ENCODE results near the gene RHEBL1. TPM values are rescaled to one million over a fixed set of nuclear protein-coding genes. Genes with fewer than 3 reads are reported as not detected.

RHEBL1 gene
- total and polyA plus RNA-seq, 3 experiments from 2014 or later, result 8.0 to 10.2 (median 10.1) TPM

DNA sequence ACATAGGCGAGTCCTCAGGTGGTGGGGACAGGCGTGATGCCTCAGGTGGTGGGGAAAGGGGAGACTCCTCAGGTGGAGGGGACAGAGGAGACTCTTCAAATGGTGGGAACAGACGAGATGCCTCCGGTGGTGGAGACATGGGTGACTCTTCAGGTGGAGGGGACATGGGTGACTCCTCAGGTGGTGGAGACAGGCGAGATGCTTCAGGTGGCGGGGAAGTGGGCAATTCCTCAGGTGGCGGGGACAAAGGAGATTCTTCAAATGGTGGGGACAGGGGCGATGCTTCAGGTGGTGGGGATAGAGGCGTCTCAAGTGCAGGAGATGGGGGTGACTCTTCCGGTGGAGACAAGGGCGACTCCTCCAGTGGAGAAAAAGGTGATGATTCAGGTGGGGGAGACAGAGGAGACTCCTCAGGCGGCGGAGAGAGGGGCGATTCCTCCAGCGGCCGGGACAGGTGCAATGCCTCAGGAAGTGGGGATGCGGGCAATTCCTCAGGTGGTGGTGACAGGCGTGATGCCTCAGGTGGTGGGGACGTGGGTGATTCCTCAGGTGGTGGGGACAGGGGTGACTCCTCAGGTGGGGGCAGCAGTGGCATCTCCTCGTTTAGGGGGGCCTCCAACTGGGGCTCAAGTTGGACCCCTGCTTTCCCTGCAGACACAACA lies 17.9 kb downstream of the RHEBL1 start:
- DNase-seq, result peak in 1 of 5 donors; percentile 36
- Histone ChIP-seq H3K36me3 (ENCODE audit: insufficient read depth, low read length) (peaks cover 75% of the 10 kb centered on the region), H3K4me3 (ENCODE audit: low read length) (no peak overlapping the region), H3K4me1 (ENCODE audit: insufficient read depth, low read length) (peaks cover 22% of the 10 kb centered on the region), H3K27ac (ENCODE audit: low read depth, low read length) (no peak overlapping the region), H3K27me3 (ENCODE audit: insufficient read depth, low read length, poor library complexity, severe bottlenecking) (no peaks in the 10 kb centered on the region), H3K9me3 (ENCODE audit: low read length) (no peaks in the 10 kb centered on the region)
- Mint-ChIP-seq H3K4me1 (peaks cover 26 to 50% (median 32%) of the 10 kb centered on the region in 3 donors), H3K9me3 (no peaks in the 10 kb centered on the region), H3K4me3 (no peak overlapping the region), H3K27me3 (no peaks in the 10 kb centered on the region), H3K27ac (peak overlapping the region in 4 of 8 donors; percentile 14 to 69 (median 24)), H3K36me3 (peaks cover 5 to 89% (median 33%) of the 10 kb centered on the region in 3 donors)
- POLR2A ChIA-PET, result no interaction called here
- CTCF ChIA-PET, result no interaction called here

- Mint-ChIP-seq H3K27me3 (no peaks in the 10 kb centered on the region), H3K36me3 (peaks cover 5 to 94% (median 33%) of the 10 kb centered on the region in 3 donors), H3K4me3 (no peak overlapping the region), H3K4me1 (peaks cover 21 to 45% (median 27%) of the 10 kb centered on the region in 3 donors), H3K27ac (no peak overlapping the region), H3K9me3 (no peaks in the 10 kb centered on the region)
- DNase-seq, result no peak
- Histone ChIP-seq H3K4me3 (ENCODE audit: low read length) (no peak overlapping the region), H3K27ac (ENCODE audit: low read depth, low read length) (no peak overlapping the region), H3K4me1 (ENCODE audit: insufficient read depth, low read length) (peaks cover 17% of the 10 kb centered on the region), H3K9me3 (ENCODE audit: low read length) (no peaks in the 10 kb centered on the region), H3K27me3 (ENCODE audit: insufficient read depth, low read length, poor library complexity, severe bottlenecking) (no peaks in the 10 kb centered on the region), H3K36me3 (ENCODE audit: insufficient read depth, low read length) (peaks cover 79% of the 10 kb centered on the region)
- ChIA-PET POLR2A (no interaction called here), CTCF (no interaction called here)
These were observed 18.4 kb downstream of the RHEBL1 start for GRCh38 chr12:49051373-49051764.

DNA sequence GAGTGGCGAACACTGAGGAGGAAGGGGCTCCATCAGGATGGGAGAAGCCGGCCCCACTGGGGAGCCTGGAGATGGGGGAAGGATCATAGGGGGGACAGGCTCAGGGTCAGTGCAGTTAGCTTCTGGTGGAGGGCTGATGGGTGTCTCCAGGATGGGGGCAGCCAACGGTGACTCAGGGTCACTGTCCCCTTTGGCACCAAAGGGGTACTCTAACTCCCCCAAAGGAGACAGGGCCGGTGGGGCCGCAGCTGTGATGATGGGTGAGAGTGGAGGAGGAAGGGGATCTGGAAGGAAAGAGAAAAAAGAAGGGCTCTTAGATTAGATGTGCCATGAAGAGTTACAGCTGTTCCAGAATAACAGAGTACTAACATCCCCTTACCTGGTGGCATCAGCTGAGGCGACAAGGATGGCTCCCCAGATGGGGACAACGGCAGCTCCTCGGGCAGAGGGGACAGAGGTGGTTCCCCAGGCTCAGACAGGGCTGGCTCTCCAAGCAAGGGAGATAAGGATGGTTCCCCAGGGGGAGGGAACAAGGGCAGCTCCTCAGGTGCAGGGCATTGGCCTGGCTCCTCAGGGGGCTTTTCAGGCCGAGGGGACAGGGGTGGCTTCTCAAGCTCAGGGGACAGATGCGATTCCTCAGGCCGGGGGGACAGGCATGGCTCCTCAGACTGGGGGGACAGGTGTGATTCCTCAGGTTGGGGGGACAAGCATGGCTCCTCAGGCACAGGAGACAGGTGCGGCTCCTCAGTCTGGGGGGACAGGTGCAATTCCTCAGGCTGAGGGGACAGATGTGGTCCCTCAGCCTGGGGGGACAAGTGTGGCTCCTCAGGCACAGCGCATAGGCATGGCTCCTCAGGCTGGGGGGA lies 19.0 kb downstream of the RHEBL1 start:
- peak overlapping the region in 3 of 8 donors; percentile 47 to 57 (median 55) for H3K27ac Mint-ChIP-seq
- H3K9me3 ChIP-seq (ENCODE audit: low read length), result no peaks in the 10 kb centered on the region
- peaks cover 84% of the 10 kb centered on the region for H3K36me3 ChIP-seq (ENCODE audit: insufficient read depth, low read length)
- H3K27ac ChIP-seq (ENCODE audit: low read depth, low read length), result no peak overlapping the region
- ChIA-PET POLR2A (no interaction called here), CTCF (interaction anchor here (0.6 to 2.5 kb wide), 3 partner anchors 13 to 58 kb away, joined by 3 to 9 read pairs (median 3); no protein-coding TSS in a partner anchor)
- peak in 1 of 5 donors; percentile 43 for DNase-seq
- H3K4me3 ChIP-seq (ENCODE audit: low read length), result no peak overlapping the region
- peaks cover 14 to 39% (median 21%) of the 10 kb centered on the region in 3 donors for H3K4me1 Mint-ChIP-seq
- peaks cover 9 to 98% (median 33%) of the 10 kb centered on the region in 3 donors for H3K36me3 Mint-ChIP-seq
- no peaks in the 10 kb centered on the region for H3K27me3 ChIP-seq (ENCODE audit: insufficient read depth, low read length, poor library complexity, severe bottlenecking)
- H3K4me1 ChIP-seq (ENCODE audit: insufficient read depth, low read length), result peaks cover 11% of the 10 kb centered on the region
- H3K4me3 Mint-ChIP-seq, result no peak overlapping the region
- H3K27me3 Mint-ChIP-seq, result no peaks in the 10 kb centered on the region
- no peaks in the 10 kb centered on the region for H3K9me3 Mint-ChIP-seq

DNA sequence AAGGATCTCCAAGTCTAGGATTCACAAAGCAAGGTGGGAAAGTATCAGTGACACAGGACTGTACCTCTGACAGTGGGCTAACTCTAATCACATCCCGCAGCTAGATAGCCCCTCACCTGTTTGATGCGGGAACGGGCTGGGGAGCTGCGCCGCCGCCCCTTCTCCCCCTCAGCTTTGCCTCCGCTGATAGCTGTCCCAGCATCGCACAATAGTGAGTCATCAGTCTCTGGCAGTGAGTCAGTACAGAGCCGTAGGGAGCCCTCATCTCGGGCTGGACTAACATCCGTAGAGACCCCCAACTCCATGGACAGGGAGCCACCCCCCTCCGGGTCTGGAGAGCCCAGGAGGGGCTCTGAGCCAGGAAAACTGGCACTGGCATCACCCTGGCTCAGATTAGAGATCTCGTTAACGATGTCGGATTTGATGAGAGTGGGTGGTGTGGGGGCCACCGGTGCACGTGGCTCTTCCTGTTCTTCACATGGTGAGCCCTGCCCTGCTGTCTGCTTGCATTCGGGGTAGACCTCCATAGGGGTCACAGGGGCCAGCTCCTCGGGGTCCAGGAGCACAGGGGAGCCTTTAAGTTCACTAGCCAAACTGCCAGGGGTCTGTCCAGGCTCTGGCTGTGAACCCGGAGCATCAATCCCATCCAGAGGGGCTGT lies 20.1 kb downstream of the RHEBL1 start:
- DNase-seq, result no peak
- no peaks in the 10 kb centered on the region for H3K9me3 ChIP-seq (ENCODE audit: low read length)
- H3K4me1 ChIP-seq (ENCODE audit: insufficient read depth, low read length), result peaks cover under 1% of the 10 kb centered on the region
- CTCF ChIA-PET, result interaction anchor here (0.6 to 2.5 kb wide), 2 partner anchors 14 to 38 kb away, joined by 3 to 9 read pairs; no protein-coding TSS in a partner anchor
- no peaks in the 10 kb centered on the region for H3K9me3 Mint-ChIP-seq
- no peak overlapping the region for H3K4me3 ChIP-seq (ENCODE audit: low read length)
- H3K27me3 Mint-ChIP-seq, result no peaks in the 10 kb centered on the region
- H3K27me3 ChIP-seq (ENCODE audit: insufficient read depth, low read length, poor library complexity, severe bottlenecking), result no peaks in the 10 kb centered on the region
- peaks cover 4 to 29% (median 10%) of the 10 kb centered on the region in 3 donors for H3K4me1 Mint-ChIP-seq
- peaks cover 10 to 97% (median 33%) of the 10 kb centered on the region in 3 donors for H3K36me3 Mint-ChIP-seq
- POLR2A ChIA-PET, result no interaction called here
- H3K27ac Mint-ChIP-seq, result no peak overlapping the region
- peaks cover 88% of the 10 kb centered on the region for H3K36me3 ChIP-seq (ENCODE audit: insufficient read depth, low read length)
- H3K27ac ChIP-seq (ENCODE audit: low read depth, low read length), result no peak overlapping the region
- H3K4me3 Mint-ChIP-seq, result no peak overlapping the region

GRCh38 chr12:49048953-49049352 lies 20.8 kb downstream of the RHEBL1 start:
- peaks cover 89% of the 10 kb centered on the region for H3K36me3 ChIP-seq (ENCODE audit: insufficient read depth, low read length)
- POLR2A ChIA-PET, result no interaction called here
- DNase-seq, result no peak
- CTCF ChIA-PET, result interaction anchor here (1.0 to 2.5 kb wide), 2 partner anchors 11 to 15 kb away, joined by 4 to 9 read pairs; no protein-coding TSS in a partner anchor
- H3K27ac ChIP-seq (ENCODE audit: low read depth, low read length), result no peak overlapping the region
- H3K27me3 ChIP-seq (ENCODE audit: insufficient read depth, low read length, poor library complexity, severe bottlenecking), result no peaks in the 10 kb centered on the region
- H3K9me3 Mint-ChIP-seq, result no peaks in the 10 kb centered on the region
- no peak overlapping the region for H3K4me3 Mint-ChIP-seq
- H3K9me3 ChIP-seq (ENCODE audit: low read length), result no peaks in the 10 kb centered on the region
- H3K4me3 ChIP-seq (ENCODE audit: low read length), result no peak overlapping the region
- peak overlapping the region in 2 of 8 donors; percentile 48 to 79 for H3K27ac Mint-ChIP-seq
- H3K4me1 Mint-ChIP-seq, result peaks cover 8 to 29% (median 14%) of the 10 kb centered on the region in 3 donors
- H3K36me3 Mint-ChIP-seq, result peaks cover 11 to 97% (median 33%) of the 10 kb centered on the region in 3 donors
- no peaks in the 10 kb centered on the region for H3K4me1 ChIP-seq (ENCODE audit: insufficient read depth, low read length)
- H3K27me3 Mint-ChIP-seq, result no peaks in the 10 kb centered on the region

DNA sequence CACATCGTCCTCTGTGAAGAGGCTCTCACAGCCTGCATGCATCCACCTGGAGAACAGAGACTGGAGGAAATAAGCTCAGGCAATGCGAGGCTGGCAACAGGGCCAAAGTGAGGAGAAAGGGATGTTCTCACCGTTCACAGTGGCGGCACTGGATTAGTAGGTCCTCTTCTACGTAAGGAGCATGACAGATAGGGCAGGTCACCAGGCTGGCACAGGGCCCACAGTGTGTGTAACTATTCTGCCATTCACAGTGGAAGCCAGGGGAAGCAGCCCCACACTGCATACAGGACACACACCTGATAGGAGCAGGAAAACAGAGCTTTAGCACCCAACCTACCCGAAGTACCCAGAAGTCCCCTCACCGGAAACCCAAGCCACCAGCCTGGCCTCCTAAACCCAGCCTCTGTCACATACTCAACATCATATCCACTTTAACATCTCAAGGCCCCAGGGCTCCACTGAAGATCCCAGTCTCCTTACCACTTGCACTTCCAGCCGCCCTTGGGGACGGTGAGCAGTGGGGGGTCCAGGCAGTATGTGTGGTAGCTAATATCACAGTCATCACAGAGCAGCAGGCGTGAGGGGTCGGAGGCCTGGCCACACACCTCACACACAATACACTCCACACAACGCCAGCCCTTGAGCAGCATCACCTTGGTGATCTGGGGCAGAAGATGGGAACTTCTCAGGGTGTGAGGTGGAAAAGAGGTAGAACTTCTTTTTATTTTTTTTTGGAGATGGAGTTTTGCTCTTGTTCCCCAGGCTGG lies 23.5 kb downstream of the RHEBL1 start:
- peaks cover 8 to 16% (median 12%) of the 10 kb centered on the region in 3 donors for H3K4me1 Mint-ChIP-seq
- H3K4me1 ChIP-seq (ENCODE audit: insufficient read depth, low read length), result no peaks in the 10 kb centered on the region
- no peak overlapping the region for H3K27ac ChIP-seq (ENCODE audit: low read depth, low read length)
- CTCF ChIA-PET, result interaction anchor here (1.1 kb wide), 1 partner anchor 58 kb away, joined by 4 read pairs; no protein-coding TSS in a partner anchor
- peaks cover 90% of the 10 kb centered on the region for H3K36me3 ChIP-seq (ENCODE audit: insufficient read depth, low read length)
- no peaks in the 10 kb centered on the region for H3K9me3 Mint-ChIP-seq
- peaks cover 15 to 97% (median 25%) of the 10 kb centered on the region in 3 donors for H3K36me3 Mint-ChIP-seq
- H3K27me3 Mint-ChIP-seq, result no peaks in the 10 kb centered on the region
- POLR2A ChIA-PET, result no interaction called here
- H3K4me3 Mint-ChIP-seq, result no peak overlapping the region
- no peaks in the 10 kb centered on the region for H3K27me3 ChIP-seq (ENCODE audit: insufficient read depth, low read length, poor library complexity, severe bottlenecking)
- no peaks in the 10 kb centered on the region for H3K9me3 ChIP-seq (ENCODE audit: low read length)
- peak overlapping the region in 5 of 8 donors; percentile 3 to 90 (median 40) for H3K27ac Mint-ChIP-seq
- H3K4me3 ChIP-seq (ENCODE audit: low read length), result no peak overlapping the region
- no peak for DNase-seq

GRCh38 chr12:49044660-49045059 lies 25.1 kb downstream of the RHEBL1 start:
- no peaks in the 10 kb centered on the region for H3K9me3 ChIP-seq (ENCODE audit: low read length)
- peaks cover 8 to 16% (median 12%) of the 10 kb centered on the region in 3 donors for H3K4me1 Mint-ChIP-seq
- H3K27ac ChIP-seq (ENCODE audit: low read depth, low read length), result peak overlapping the region; percentile 32
- no peak overlapping the region for H3K4me3 ChIP-seq (ENCODE audit: low read length)
- no peaks in the 10 kb centered on the region for H3K27me3 Mint-ChIP-seq
- peaks cover 15 to 96% (median 23%) of the 10 kb centered on the region in 3 donors for H3K36me3 Mint-ChIP-seq
- CTCF ChIA-PET, result interaction anchor here (0.7 to 3.0 kb wide), 11 partner anchors 12 to 119 kb away, joined by 3 to 18 read pairs (median 3); partner anchors contain the start of genes ARF3, DDN and FKBP11
- H3K4me1 ChIP-seq (ENCODE audit: insufficient read depth, low read length), result no peaks in the 10 kb centered on the region
- DNase-seq, result no peak
- H3K27ac Mint-ChIP-seq, result peak overlapping the region; percentile 82 to 97 (median 88)
- POLR2A ChIA-PET, result no interaction called here
- H3K27me3 ChIP-seq (ENCODE audit: insufficient read depth, low read length, poor library complexity, severe bottlenecking), result no peaks in the 10 kb centered on the region
- no peaks in the 10 kb centered on the region for H3K9me3 Mint-ChIP-seq
- H3K4me3 Mint-ChIP-seq, result peak overlapping the region in 1 of 7 donors; percentile 27
- H3K36me3 ChIP-seq (ENCODE audit: insufficient read depth, low read length), result peaks cover 76% of the 10 kb centered on the region
